Prostate gland (tissue), 2 donors: ENCODE data around the gene PHF21B.

Experiments
- POLR2A ChIP-seq: fragments of 450-650 bp; IDR thresholded peaks from one replicate; pipeline ENCODE4 v1.6.1; 2016; ENCODE audit warnings: antibody characterized with exemption, mild to moderate bottlenecking
- POLR2AphosphoS5 ChIP-seq: sonication (generic); formaldehyde crosslinking; IDR thresholded peaks from one replicate; pipeline ENCODE4 v1.6.1; 2017; ENCODE audit warnings: antibody characterized with exemption
- TF ChIP-seq, protein P1 (sequence below), 4 experiments: fragments of 200-600 bp in 2 of 4; fragments of 450-650 bp in 2 of 4; sonication (generic) in 2 of 4; IDR thresholded peaks; 1 replicate in 3 of 4; 2 replicates in 1 of 4; pipeline ENCODE4 v1.5.1; 2016 to 2019; ENCODE audit warnings: antibody characterized with exemption in 4 of 4, mild to moderate bottlenecking in 2 of 4, moderate library complexity in 2 of 4

GRCh38 chr22:44994399-44995104 lies 15.3 kb downstream of the PHF21B start:
- TF ChIP-seq, protein P1, sequence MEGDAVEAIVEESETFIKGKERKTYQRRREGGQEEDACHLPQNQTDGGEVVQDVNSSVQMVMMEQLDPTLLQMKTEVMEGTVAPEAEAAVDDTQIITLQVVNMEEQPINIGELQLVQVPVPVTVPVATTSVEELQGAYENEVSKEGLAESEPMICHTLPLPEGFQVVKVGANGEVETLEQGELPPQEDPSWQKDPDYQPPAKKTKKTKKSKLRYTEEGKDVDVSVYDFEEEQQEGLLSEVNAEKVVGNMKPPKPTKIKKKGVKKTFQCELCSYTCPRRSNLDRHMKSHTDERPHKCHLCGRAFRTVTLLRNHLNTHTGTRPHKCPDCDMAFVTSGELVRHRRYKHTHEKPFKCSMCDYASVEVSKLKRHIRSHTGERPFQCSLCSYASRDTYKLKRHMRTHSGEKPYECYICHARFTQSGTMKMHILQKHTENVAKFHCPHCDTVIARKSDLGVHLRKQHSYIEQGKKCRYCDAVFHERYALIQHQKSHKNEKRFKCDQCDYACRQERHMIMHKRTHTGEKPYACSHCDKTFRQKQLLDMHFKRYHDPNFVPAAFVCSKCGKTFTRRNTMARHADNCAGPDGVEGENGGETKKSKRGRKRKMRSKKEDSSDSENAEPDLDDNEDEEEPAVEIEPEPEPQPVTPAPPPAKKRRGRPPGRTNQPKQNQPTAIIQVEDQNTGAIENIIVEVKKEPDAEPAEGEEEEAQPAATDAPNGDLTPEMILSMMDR (IDR thresholded peaks at IDR 0.05), result no peak
- TF ChIP-seq POLR2AphosphoS5 (no peak), POLR2A (no peak)
